B cell (primary cell): ENCODE measurements around the gene NEU2. TPM values are rescaled to one million over a fixed set of nuclear protein-coding genes. Genes with fewer than 3 reads are reported as not detected.

Experiments
- ATAC-seq: fragments of 200-7000 bp; cut with Tn5 transposase; one replicate; pipeline ENCODE4 v1.10.0; 2021; ENCODE audit warnings: low read depth, mild to moderate bottlenecking, moderate number of reproducible peaks, moderate library complexity
- CTCF ChIA-PET: fragments of 350-600 bp; sonication (Branson Sonifier 250); formaldehyde crosslinking; loops from one replicate; lab custom pipeline; 2021; ENCODE audit warnings: antibody characterized with exemption, inconsistent platforms; lab: Charles Lee
- POLR2A ChIA-PET: fragments of 350-600 bp; sonication (Branson Sonifier 250); formaldehyde crosslinking; loops from one replicate; lab custom pipeline; 2021; ENCODE audit warnings: antibody characterized with exemption; lab: Charles Lee
- DNase-seq: peaks from one replicate; pipeline ENCODE4 v3.0.0; 2013
- H2AFZ ChIP-seq: 2 replicates; pipeline ENCODE4 v1.6.1; 2012; ENCODE audit warnings: mild to moderate bottlenecking, low read depth, low read length; ENCODE audit not compliant: insufficient read depth, poor library complexity, severe bottlenecking
- H3K27ac ChIP-seq, 2 donors: 1 replicate in 1 of 2; 2 replicates in 1 of 2; pipeline ENCODE4 v1.5.1; 2012 to 2013; ENCODE audit warnings: low read length in 2 of 2, mild to moderate bottlenecking in 2 of 2, moderate library complexity in 1 of 2
- H3K27me3 ChIP-seq, 4 experiments: fragments of 200-600 bp in 1 of 4; sonication (generic) in 1 of 4; replicated peaks in 1 of 4; 1 replicate in 2 of 4; 2 replicates in 2 of 4; pipeline versions ENCODE4 v1.6.1 to v1.7.0; 2013 to 2016; ENCODE audit warnings: low read length in 3 of 4, mild to moderate bottlenecking in 2 of 4, mixed read lengths in 1 of 4, moderate library complexity in 1 of 4; ENCODE audit not compliant: insufficient read depth in 4 of 4, control insufficient read depth in 3 of 4; ENCODE audit errors: control extremely low read depth in 1 of 4
- H3K36me3 ChIP-seq, 2 experiments: replicated peaks in 1 of 2; 1 replicate in 1 of 2; 2 replicates in 1 of 2; pipeline versions ENCODE4 v1.6.1 to v1.7.1; 2013; ENCODE audit warnings: low read length in 1 of 2; ENCODE audit not compliant: insufficient read depth in 2 of 2, control insufficient read depth in 1 of 2; ENCODE audit errors: control extremely low read depth in 1 of 2, extremely low read depth in 1 of 2
- H3K4me1 ChIP-seq, 2 donors: fragments of 200-600 bp in 1 of 2; sonication (generic) in 1 of 2; 1 replicate in 1 of 2; 2 replicates in 1 of 2; pipeline versions ENCODE4 v1.5.1 to v1.6.1; 2013 to 2017; ENCODE audit warnings: low read length in 2 of 2; ENCODE audit not compliant: control insufficient read depth in 2 of 2, insufficient read depth in 2 of 2
- H3K4me2 ChIP-seq: replicated peaks from 2 replicates; pipeline ENCODE3; 2012; ENCODE audit warnings: mild to moderate bottlenecking, low read depth, low read length; ENCODE audit not compliant: poor library complexity, severe bottlenecking
- H3K4me3 ChIP-seq, 5 experiments: fragments of 200-600 bp in 1 of 5; sonication (generic) in 1 of 5; 1 replicate in 3 of 5; 2 replicates in 2 of 5; pipeline versions ENCODE4 v1.5.1 to v1.7.0; 2011 to 2016; ENCODE audit warnings: low read length in 4 of 5, mild to moderate bottlenecking in 4 of 5, low read depth in 2 of 5, control low read depth in 1 of 5, moderate library complexity in 1 of 5; ENCODE audit not compliant: insufficient read depth in 1 of 5; ENCODE audit errors: control extremely low read depth in 1 of 5, extremely low read depth in 1 of 5
- H3K79me2 ChIP-seq: fragments of 200-600 bp; sonication (generic); one replicate; pipeline ENCODE4 v1.6.0; 2016; ENCODE audit warnings: low read length; ENCODE audit not compliant: control insufficient read depth, insufficient read depth
- H3K9ac ChIP-seq: fragments of 200-600 bp; sonication (generic); 2 replicates; pipeline ENCODE4 v1.6.1; 2017; ENCODE audit warnings: mild to moderate bottlenecking, low read length, moderate library complexity
- H3K9me3 ChIP-seq, 3 donors: one replicate each; pipeline versions ENCODE4 v1.6.1 to v1.7.1; 2013; ENCODE audit warnings: low read length in 2 of 3; ENCODE audit not compliant: control insufficient read depth in 2 of 3, insufficient read depth in 1 of 3; ENCODE audit errors: control extremely low read depth in 1 of 3
- H4K20me1 ChIP-seq: 2 replicates; pipeline ENCODE4 v1.6.0; 2012; ENCODE audit warnings: mild to moderate bottlenecking, low read length; ENCODE audit not compliant: insufficient read depth, control insufficient read depth, poor library complexity, severe bottlenecking
- H3K27ac Mint-ChIP-seq: one replicate; pipeline ENCODE4 v1.8.0; 2021; ENCODE audit warnings: mixed read lengths
- H3K27me3 Mint-ChIP-seq: one replicate; pipeline ENCODE4 v1.8.0; 2021; ENCODE audit warnings: mixed read lengths
- H3K4me1 Mint-ChIP-seq: one replicate; pipeline ENCODE4 v1.8.0; 2021; ENCODE audit warnings: mixed read lengths
- H3K4me3 Mint-ChIP-seq: one replicate; pipeline ENCODE4 v1.8.0; 2021; ENCODE audit warnings: mixed read lengths
- H3K9me3 Mint-ChIP-seq: one replicate; pipeline ENCODE4 v1.8.0; 2022; ENCODE audit warnings: mixed read lengths; ENCODE audit not compliant: insufficient read depth
- EZH2 ChIP-seq: IDR thresholded peaks from 2 replicates; pipeline ENCODE4 v1.6.1; 2012; ENCODE audit warnings: borderline replicate concordance, low read depth, mild to moderate bottlenecking, moderate library complexity, low read length; ENCODE audit not compliant: insufficient read depth, poor library complexity, severe bottlenecking
- WGBS: methylation state at CpG from one replicate; pipeline ENCODE4 v1.1.5; 2013; ENCODE audit warnings: missing lambda C conversion rate; ENCODE audit not compliant: insufficient coverage; 5-methylcytosine and 5-hydroxymethylcytosine counted together
- intact Hi-C: fragments of 100-400 bp; cut with micrococcal nuclease; formaldehyde crosslinking; loops from one replicate; pipeline ENCODE4 v1.10.0; 2022
- polyA plus RNA-seq: library from polyadenylated mRNA; depleted of rRNA; stranded (reverse); fragments of >200 nt; gene quantifications from 2 replicates; pipeline ENCODE4 v1.2.3, GENCODE V29; 2012
- total RNA-seq, 2 donors: library from RNA; stranded (reverse); fragments of 120-200 nt in 1 of 2; gene quantifications; 1 replicate in 1 of 2; 2 replicates in 1 of 2; pipeline versions ENCODE4 v1.2.3 to v1.2.4, GENCODE V29; 2013 to 2022
- TF ChIP-seq, protein P1 (sequence below): fragments of 200-600 bp; IDR thresholded peaks from one replicate; pipeline ENCODE4 v1.8.0; 2022; ENCODE audit warnings: antibody characterized with exemption, mild to moderate bottlenecking

Gene NEU2
- total and polyA plus RNA-seq, 2 donors (not counting 1 experiment from before 2014, with no cell fraction given) = not detected

DNA sequence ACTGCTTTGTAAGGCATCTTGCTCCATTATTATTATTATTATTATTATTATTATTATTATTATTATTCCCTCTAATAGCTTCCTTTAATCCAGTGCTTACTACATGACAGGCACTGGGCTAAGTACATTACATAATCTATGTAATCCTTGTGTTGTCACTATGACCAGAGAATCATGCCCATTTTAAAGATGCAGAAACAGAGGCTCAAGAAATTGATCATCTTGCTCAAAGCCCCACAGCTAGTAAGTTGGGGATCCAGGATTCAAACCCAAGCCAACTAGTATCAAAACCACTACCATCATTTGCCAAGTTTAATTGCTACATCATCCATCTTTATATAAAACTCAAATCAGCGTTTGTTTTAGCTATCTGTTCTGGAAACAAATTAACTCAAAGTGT is 18.8 kb upstream of the NEU2 start:
- H3K4me3 Mint-ChIP-seq = no peak overlapping the region
- peaks cover 5% of the 10 kb centered on the region for H3K9me3 Mint-ChIP-seq
- TF ChIP-seq EZH2 = no peak
- TF ChIP-seq, protein P1, sequence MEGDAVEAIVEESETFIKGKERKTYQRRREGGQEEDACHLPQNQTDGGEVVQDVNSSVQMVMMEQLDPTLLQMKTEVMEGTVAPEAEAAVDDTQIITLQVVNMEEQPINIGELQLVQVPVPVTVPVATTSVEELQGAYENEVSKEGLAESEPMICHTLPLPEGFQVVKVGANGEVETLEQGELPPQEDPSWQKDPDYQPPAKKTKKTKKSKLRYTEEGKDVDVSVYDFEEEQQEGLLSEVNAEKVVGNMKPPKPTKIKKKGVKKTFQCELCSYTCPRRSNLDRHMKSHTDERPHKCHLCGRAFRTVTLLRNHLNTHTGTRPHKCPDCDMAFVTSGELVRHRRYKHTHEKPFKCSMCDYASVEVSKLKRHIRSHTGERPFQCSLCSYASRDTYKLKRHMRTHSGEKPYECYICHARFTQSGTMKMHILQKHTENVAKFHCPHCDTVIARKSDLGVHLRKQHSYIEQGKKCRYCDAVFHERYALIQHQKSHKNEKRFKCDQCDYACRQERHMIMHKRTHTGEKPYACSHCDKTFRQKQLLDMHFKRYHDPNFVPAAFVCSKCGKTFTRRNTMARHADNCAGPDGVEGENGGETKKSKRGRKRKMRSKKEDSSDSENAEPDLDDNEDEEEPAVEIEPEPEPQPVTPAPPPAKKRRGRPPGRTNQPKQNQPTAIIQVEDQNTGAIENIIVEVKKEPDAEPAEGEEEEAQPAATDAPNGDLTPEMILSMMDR = no peak
- no peak overlapping the region for H3K9ac ChIP-seq
- POLR2A ChIA-PET = no interaction called here
- H3K9me3 ChIP-seq = no peaks in the 10 kb centered on the region
- intact Hi-C loops = no loop called here
- H3K36me3 ChIP-seq = no peaks in the 10 kb centered on the region
- H3K27ac ChIP-seq = no peak overlapping the region
- no peaks in the 10 kb centered on the region for H4K20me1 ChIP-seq
- H3K4me2 ChIP-seq = no peak overlapping the region
- DNase-seq (no peak), ATAC-seq (no peak)
- WGBS = no CpG with 5 or more reads among the region's 1 CpG
- no peaks in the 10 kb centered on the region for H3K79me2 ChIP-seq
- H3K27me3 Mint-ChIP-seq = no peaks in the 10 kb centered on the region
- H2AFZ ChIP-seq = no peak overlapping the region
- peaks cover 7 to 11% of the 10 kb centered on the region in 2 donors for H3K4me1 ChIP-seq
- H3K27me3 ChIP-seq = no peaks in the 10 kb centered on the region
- H3K4me3 ChIP-seq = no peak overlapping the region
- CTCF ChIA-PET = no interaction called here
- H3K27ac Mint-ChIP-seq = no peak overlapping the region
- peaks cover 10% of the 10 kb centered on the region for H3K4me1 Mint-ChIP-seq

DNA sequence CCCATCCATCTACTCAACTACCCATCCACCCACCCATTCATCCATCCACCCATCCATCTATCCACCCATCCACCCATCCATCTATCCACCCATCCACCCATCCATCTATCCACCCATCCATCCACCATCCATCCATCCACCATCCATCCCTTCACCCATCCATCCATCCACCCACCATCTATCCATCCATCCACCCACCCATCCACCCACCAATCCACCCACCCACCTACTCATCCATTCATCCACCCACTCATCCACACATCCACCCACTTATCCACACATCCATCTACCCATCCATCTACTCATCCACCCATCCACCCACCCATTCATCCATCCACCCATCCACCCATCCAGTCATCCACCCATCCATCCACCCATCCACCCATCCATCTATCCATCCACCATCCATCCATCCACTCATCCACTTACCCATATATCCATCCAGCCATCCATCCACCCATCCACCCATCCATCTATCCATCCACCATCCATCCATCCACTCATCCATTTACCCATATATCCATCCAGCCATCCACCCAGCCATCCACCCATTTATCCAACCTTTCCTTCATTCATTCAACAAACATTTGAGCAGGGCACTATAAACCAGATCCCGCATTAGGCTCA is 17.3 kb upstream of the NEU2 start:
- TF ChIP-seq, protein P1 = no peak
- no peak for TF ChIP-seq EZH2
- H4K20me1 ChIP-seq = no peaks in the 10 kb centered on the region
- intact Hi-C loops = no loop called here
- Mint-ChIP-seq H3K4me3 (no peak overlapping the region), H3K27ac (no peak overlapping the region), H3K27me3 (no peaks in the 10 kb centered on the region), H3K4me1 (peaks cover 10% of the 10 kb centered on the region), H3K9me3 (peaks cover 5% of the 10 kb centered on the region)
- CTCF ChIA-PET = no interaction called here
- no peaks in the 10 kb centered on the region for H3K9me3 ChIP-seq
- H3K4me3 ChIP-seq = no peak overlapping the region
- no peak overlapping the region for H3K9ac ChIP-seq
- POLR2A ChIA-PET = no interaction called here
- H3K27me3 ChIP-seq = no peaks in the 10 kb centered on the region
- no peak for ATAC-seq
- H3K36me3 ChIP-seq = no peaks in the 10 kb centered on the region
- peaks cover 7 to 11% of the 10 kb centered on the region in 2 donors for H3K4me1 ChIP-seq
- no peak overlapping the region for H2AFZ ChIP-seq
- no peak overlapping the region for H3K27ac ChIP-seq
- no peak for DNase-seq
- 100% methylated on average over 1 of the region's 1 CpG for WGBS
- H3K79me2 ChIP-seq = no peaks in the 10 kb centered on the region
- H3K4me2 ChIP-seq = no peak overlapping the region
